Activated T-cell treated with anti-CD3 and anti-CD28 coated beads for 24 hours (primary cell): Measurements from ENCODE around the gene KCNF1.

Source experiments
- DNase-seq: peaks from one replicate; pipeline ENCODE4 v3.0.0-alpha.2; 2020; ENCODE audit warnings: low read depth

The KCNF1 gene

GRCh38 chr2:10880586-10881321, 31.0 kb upstream of the KCNF1 start:
- no peak for DNase-seq

GRCh38 chr2:10882568-10882967, 29.2 kb upstream of the KCNF1 start:
- no peak for DNase-seq

GRCh38 chr2:10883066-10883465, 28.7 kb upstream of the KCNF1 start:
- DNase-seq = no peak

GRCh38 chr2:10883801-10884478, 27.8 kb upstream of the KCNF1 start:
- no peak for DNase-seq

GRCh38 chr2:10884574-10884975, 27.2 kb upstream of the KCNF1 start:
- DNase-seq = no peak

- DNase-seq = no peak
These were observed 26.5 kb upstream of the KCNF1 start for GRCh38 chr2:10885094-10885860.

- no peak for DNase-seq
These were observed 24.3 kb upstream of the KCNF1 start for GRCh38 chr2:10887476-10887875.

- no peak for DNase-seq
These were observed 22.0 kb upstream of the KCNF1 start for GRCh38 chr2:10889651-10890215.

- DNase-seq = no peak
These were observed 20.9 kb upstream of the KCNF1 start for GRCh38 chr2:10890706-10891270.

- no peak for DNase-seq
These were observed 20.3 kb upstream of the KCNF1 start for GRCh38 chr2:10891390-10891789.

- no peak for DNase-seq
These were observed 19.9 kb upstream of the KCNF1 start for GRCh38 chr2:10891848-10892247.

GRCh38 chr2:10892316-10892715, 19.4 kb upstream of the KCNF1 start:
- no peak for DNase-seq

- no peak for DNase-seq
These were observed 18.9 kb upstream of the KCNF1 start for GRCh38 chr2:10892796-10893350.

- no peak for DNase-seq
These were observed 17.3 kb upstream of the KCNF1 start for GRCh38 chr2:10894264-10894935.

- DNase-seq = no peak
These were observed 16.5 kb upstream of the KCNF1 start for GRCh38 chr2:10895231-10895630.

GRCh38 chr2:10897956-10898355, 13.8 kb upstream of the KCNF1 start:
- DNase-seq = no peak

GRCh38 chr2:10900216-10901109, 11.3 kb upstream of the KCNF1 start:
- DNase-seq = no peak

GRCh38 chr2:10901160-10901939, 10.4 kb upstream of the KCNF1 start:
- no peak for DNase-seq

GRCh38 chr2:10903861-10904210, 7.9 kb upstream of the KCNF1 start:
- DNase-seq = no peak

- no peak for DNase-seq
These were observed 7.3 kb upstream of the KCNF1 start for GRCh38 chr2:10904455-10904854.
